ENCODE results near the gene CERK. TPM values are rescaled to one million over a fixed set of nuclear protein-coding genes. Genes with fewer than 3 reads are reported as not detected.

CERK gene
- total RNA-seq, 3 donors from 2014 or later: 23.3 to 37.3 (median 26.5) TPM

- no peaks in the 10 kb centered on the region for H3K36me3 ChIP-seq
- DNase-seq (ENCODE audit: low spot score in 2 of 2): no peak
- TF ChIP-seq CTCF (IDR thresholded peaks at IDR 0.05): no peak
- TF ChIP-seq POLR2AphosphoS5 (IDR thresholded peaks at IDR 0.05): no peak
- TF ChIP-seq POLR2A (IDR thresholded peaks at IDR 0.05): no peak
- H3K27me3 ChIP-seq: no peaks in the 10 kb centered on the region
- H3K9me3 ChIP-seq: no peaks in the 10 kb centered on the region
- H3K4me3 ChIP-seq: no peak overlapping the region
- peak overlapping the region; percentile 19 to 80 for H3K27ac ChIP-seq
- intact Hi-C loops (cut with DNase I; ENCODE audit: low total_unique reads): no loop called here
- peaks cover 0 to 18% of the 10 kb centered on the region in 2 donors for H3K4me1 ChIP-seq
Measured at GRCh38 chr22:46770726-46771125, 32.7 kb upstream of the CERK start.

GRCh38 chr22:46770151-46770641 lies 32.1 kb upstream of the CERK start:
- intact Hi-C loops (cut with DNase I; ENCODE audit: low total_unique reads): no loop called here
- DNase-seq (ENCODE audit: low spot score in 2 of 2): no peak
- H3K36me3 ChIP-seq: no peaks in the 10 kb centered on the region
- TF ChIP-seq POLR2AphosphoS5 (IDR thresholded peaks at IDR 0.05): no peak
- TF ChIP-seq CTCF (IDR thresholded peaks at IDR 0.05): no peak
- H3K27ac ChIP-seq: peak overlapping the region; percentile 19 to 80
- no peaks in the 10 kb centered on the region for H3K27me3 ChIP-seq
- no peak overlapping the region for H3K4me3 ChIP-seq
- H3K9me3 ChIP-seq: no peaks in the 10 kb centered on the region
- H3K4me1 ChIP-seq: peaks cover 0 to 12% of the 10 kb centered on the region in 2 donors

GRCh38 chr22:46769706-46770105 lies 31.7 kb upstream of the CERK start:
- intact Hi-C loops (cut with DNase I; ENCODE audit: low total_unique reads): no loop called here
- Histone ChIP-seq H3K36me3 (no peaks in the 10 kb centered on the region), H3K4me1 (peaks cover 0 to 10% of the 10 kb centered on the region in 2 donors), H3K9me3 (no peaks in the 10 kb centered on the region), H3K4me3 (no peak overlapping the region), H3K27me3 (no peaks in the 10 kb centered on the region), H3K27ac (peak overlapping the region; percentile 19 to 80)
- DNase-seq (ENCODE audit: low spot score in 2 of 2): no peak
- no peak for TF ChIP-seq POLR2A (IDR thresholded peaks at IDR 0.05)
- no peak for TF ChIP-seq POLR2AphosphoS5 (IDR thresholded peaks at IDR 0.05)

- Histone ChIP-seq H3K36me3 (no peaks in the 10 kb centered on the region), H3K4me3 (no peak overlapping the region), H3K9me3 (no peaks in the 10 kb centered on the region), H3K27me3 (no peaks in the 10 kb centered on the region), H3K27ac (peak overlapping the region; percentile 19 to 80), H3K4me1 (peaks cover 0 to 7% of the 10 kb centered on the region in 2 donors)
- DNase-seq (ENCODE audit: low spot score in 2 of 2): no peak
- intact Hi-C loops (cut with DNase I; ENCODE audit: low total_unique reads): no loop called here
- TF ChIP-seq POLR2AphosphoS5 (IDR thresholded peaks at IDR 0.05) (no peak), POLR2A (IDR thresholded peaks at IDR 0.05) (no peak), CTCF (IDR thresholded peaks at IDR 0.05) (no peak)
Measured at GRCh38 chr22:46769191-46769675, 31.2 kb upstream of the CERK start.

- Histone ChIP-seq H3K4me1 (peaks cover 0 to 5% of the 10 kb centered on the region in 2 donors), H3K27me3 (no peaks in the 10 kb centered on the region), H3K9me3 (no peaks in the 10 kb centered on the region), H3K27ac (no peak overlapping the region), H3K4me3 (no peak overlapping the region), H3K36me3 (no peaks in the 10 kb centered on the region)
- no peak for DNase-seq (ENCODE audit: low spot score in 2 of 2)
- no peak for TF ChIP-seq POLR2A (IDR thresholded peaks at IDR 0.05)
- no peak for TF ChIP-seq CTCF (IDR thresholded peaks at IDR 0.05)
- intact Hi-C loops (cut with DNase I; ENCODE audit: low total_unique reads): no loop called here
Measured at GRCh38 chr22:46767249-46767985, 29.4 kb upstream of the CERK start.
